Osteocyte (in vitro differentiated cells): ENCODE results near the gene NECAB3. TPM values are rescaled to one million over a fixed set of nuclear protein-coding genes. Genes with fewer than 3 reads are reported as not detected.

Experiments used
- DNase-seq: peaks from one replicate; pipeline ENCODE4 v3.0.0; 2021; ENCODE audit warnings: mixed read lengths; ENCODE audit not compliant: unreplicated experiment; ENCODE audit errors: extremely low spot score
- H3K27ac Mint-ChIP-seq: one replicate; pipeline ENCODE4 v1.8.0; 2021; ENCODE audit warnings: mild to moderate bottlenecking, mixed read lengths; ENCODE audit not compliant: unreplicated experiment
- H3K27me3 Mint-ChIP-seq: one replicate; pipeline ENCODE4 v1.8.0; 2021; ENCODE audit warnings: mixed read lengths; ENCODE audit not compliant: unreplicated experiment
- H3K36me3 Mint-ChIP-seq: one replicate; pipeline ENCODE4 v1.8.0; 2021; ENCODE audit warnings: mixed read lengths; ENCODE audit not compliant: unreplicated experiment
- H3K4me1 Mint-ChIP-seq: one replicate; pipeline ENCODE4 v1.8.0; 2021; ENCODE audit warnings: mixed read lengths; ENCODE audit not compliant: unreplicated experiment
- H3K4me3 Mint-ChIP-seq: one replicate; pipeline ENCODE4 v1.8.0; 2021; ENCODE audit warnings: mild to moderate bottlenecking, moderate library complexity, mixed read lengths; ENCODE audit not compliant: unreplicated experiment
- H3K9me3 Mint-ChIP-seq: one replicate; pipeline ENCODE4 v1.8.0; 2021; ENCODE audit warnings: mixed read lengths; ENCODE audit not compliant: unreplicated experiment
- total RNA-seq: library from RNA; stranded (reverse); gene quantifications from 2 replicates; pipeline ENCODE4 v1.2.1, GENCODE V29; 2021
- TF ChIP-seq, protein P1 (sequence below): fragments of 200-600 bp; sonication (generic); IDR thresholded peaks from 2 replicates; pipeline ENCODE4 v1.5.0; 2021; ENCODE audit warnings: antibody characterized with exemption, mild to moderate bottlenecking, moderate library complexity

Gene NECAB3
- total RNA-seq, 1 donor from 2014 or later: 29.1 TPM

DNA sequence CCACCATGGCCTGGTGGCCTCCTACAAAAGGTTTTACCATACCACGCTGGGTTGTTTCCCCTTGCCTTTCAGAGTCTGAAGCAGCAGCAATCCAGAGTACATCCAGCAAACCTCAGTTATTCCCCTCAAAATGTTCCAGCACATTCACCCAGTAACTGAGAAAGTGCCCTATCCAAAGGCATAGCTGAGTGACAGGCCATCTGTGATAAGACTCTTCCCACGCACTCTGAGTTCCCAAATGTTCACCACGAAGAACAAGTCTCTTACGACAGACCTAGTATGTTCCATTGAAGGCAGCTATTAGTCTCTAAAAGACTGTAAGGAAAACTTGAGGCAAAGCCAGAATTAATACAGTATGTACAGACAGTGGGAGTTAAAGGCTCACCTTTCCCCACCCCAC is 43.7 kb downstream of the NECAB3 start:
- H3K27ac Mint-ChIP-seq: no peak overlapping the region
- peaks cover 2% of the 10 kb centered on the region for H3K4me1 Mint-ChIP-seq
- no peak overlapping the region for H3K4me3 Mint-ChIP-seq
- TF ChIP-seq, protein P1, sequence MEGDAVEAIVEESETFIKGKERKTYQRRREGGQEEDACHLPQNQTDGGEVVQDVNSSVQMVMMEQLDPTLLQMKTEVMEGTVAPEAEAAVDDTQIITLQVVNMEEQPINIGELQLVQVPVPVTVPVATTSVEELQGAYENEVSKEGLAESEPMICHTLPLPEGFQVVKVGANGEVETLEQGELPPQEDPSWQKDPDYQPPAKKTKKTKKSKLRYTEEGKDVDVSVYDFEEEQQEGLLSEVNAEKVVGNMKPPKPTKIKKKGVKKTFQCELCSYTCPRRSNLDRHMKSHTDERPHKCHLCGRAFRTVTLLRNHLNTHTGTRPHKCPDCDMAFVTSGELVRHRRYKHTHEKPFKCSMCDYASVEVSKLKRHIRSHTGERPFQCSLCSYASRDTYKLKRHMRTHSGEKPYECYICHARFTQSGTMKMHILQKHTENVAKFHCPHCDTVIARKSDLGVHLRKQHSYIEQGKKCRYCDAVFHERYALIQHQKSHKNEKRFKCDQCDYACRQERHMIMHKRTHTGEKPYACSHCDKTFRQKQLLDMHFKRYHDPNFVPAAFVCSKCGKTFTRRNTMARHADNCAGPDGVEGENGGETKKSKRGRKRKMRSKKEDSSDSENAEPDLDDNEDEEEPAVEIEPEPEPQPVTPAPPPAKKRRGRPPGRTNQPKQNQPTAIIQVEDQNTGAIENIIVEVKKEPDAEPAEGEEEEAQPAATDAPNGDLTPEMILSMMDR: no peak
- H3K27me3 Mint-ChIP-seq: no peaks in the 10 kb centered on the region
- H3K36me3 Mint-ChIP-seq: peaks cover 40% of the 10 kb centered on the region
- DNase-seq: no peak
- no peaks in the 10 kb centered on the region for H3K9me3 Mint-ChIP-seq

DNA sequence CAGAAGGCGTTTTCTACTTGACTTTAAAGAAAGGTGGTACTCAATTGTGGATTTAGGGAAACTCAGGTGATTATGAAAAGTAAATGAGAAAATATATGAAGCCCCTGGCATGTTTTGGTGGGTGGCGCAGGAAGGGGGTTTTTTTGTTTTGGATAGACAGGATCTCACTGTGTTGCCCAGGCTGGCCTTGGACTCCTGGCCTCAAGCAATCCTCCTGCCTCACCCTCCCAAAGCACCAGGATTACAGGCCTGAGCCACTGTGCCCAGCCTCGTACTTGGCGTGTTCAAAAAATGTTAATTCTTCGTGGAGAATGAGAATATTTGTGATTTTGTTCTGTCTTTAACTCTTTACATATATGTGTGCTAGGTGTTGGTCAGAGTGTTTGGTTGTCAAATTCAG is 44.2 kb downstream of the NECAB3 start:
- Mint-ChIP-seq H3K4me3 (no peak overlapping the region), H3K36me3 (peaks cover 44% of the 10 kb centered on the region)

DNA sequence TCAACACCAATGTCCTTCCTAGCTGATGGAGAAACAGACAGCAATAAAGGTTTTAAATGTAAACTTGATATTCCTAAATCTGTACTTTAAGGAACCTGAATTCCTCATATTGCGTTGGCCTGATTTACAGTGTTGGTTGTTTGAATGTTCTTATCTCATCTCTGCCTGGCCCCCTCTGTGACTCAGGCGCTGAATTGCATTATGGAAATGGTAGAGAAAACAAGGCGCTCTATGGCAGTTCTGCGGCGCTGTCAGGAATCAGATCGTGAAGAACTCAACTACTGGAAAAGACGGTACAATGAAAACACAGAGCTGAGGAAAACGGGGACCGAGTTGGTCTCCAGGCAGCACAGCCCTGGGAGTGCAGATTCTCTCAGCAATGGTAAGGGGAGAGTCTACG is 44.7 kb downstream of the NECAB3 start:
- Mint-ChIP-seq H3K9me3 (no peaks in the 10 kb centered on the region), H3K4me3 (no peak overlapping the region), H3K27me3 (no peaks in the 10 kb centered on the region), H3K27ac (no peak overlapping the region), H3K4me1 (no peaks in the 10 kb centered on the region), H3K36me3 (peaks cover 45% of the 10 kb centered on the region)
- TF ChIP-seq, protein P1: no peak
- DNase-seq: no peak

More for the DNA sequence above, 44.2 kb downstream of the NECAB3 start:
- TF ChIP-seq, protein P1: no peak
- Mint-ChIP-seq H3K27ac (no peak overlapping the region), H3K4me1 (no peaks in the 10 kb centered on the region), H3K27me3 (no peaks in the 10 kb centered on the region), H3K9me3 (no peaks in the 10 kb centered on the region)
- no peak for DNase-seq

DNA sequence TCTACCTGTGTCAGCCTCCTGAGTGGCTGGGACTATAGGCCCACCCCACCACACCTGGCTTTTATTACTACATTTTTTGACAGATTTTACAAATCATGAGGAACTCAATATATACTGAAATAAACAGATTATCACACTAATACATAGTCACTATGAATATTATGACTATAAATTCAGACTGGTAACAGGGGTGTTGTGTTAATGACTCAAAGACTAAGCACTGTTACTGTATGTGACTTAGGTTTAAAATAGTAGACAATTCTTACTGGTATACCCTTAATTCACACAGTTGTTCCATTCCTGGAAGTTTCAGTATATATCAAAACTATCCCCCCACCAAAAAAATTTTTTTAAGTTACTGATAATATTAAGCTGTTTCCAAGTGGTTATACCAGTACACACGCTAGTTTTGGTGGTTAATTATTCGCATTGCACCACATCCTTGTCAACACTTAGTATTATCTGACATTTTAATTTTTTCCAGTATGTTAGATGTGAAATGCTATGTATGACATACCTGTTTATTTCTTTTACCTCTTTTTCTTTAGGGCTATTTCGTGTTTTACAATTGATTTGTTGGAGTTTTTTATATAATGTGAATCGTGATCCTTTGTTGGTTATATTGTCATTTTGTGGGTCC is 46.5 kb downstream of the NECAB3 start:
- no peak for DNase-seq
- Mint-ChIP-seq H3K27ac (no peak overlapping the region), H3K27me3 (no peaks in the 10 kb centered on the region), H3K36me3 (peaks cover 55% of the 10 kb centered on the region), H3K9me3 (no peaks in the 10 kb centered on the region), H3K4me1 (no peaks in the 10 kb centered on the region), H3K4me3 (no peak overlapping the region)
- TF ChIP-seq, protein P1: no peak

DNA sequence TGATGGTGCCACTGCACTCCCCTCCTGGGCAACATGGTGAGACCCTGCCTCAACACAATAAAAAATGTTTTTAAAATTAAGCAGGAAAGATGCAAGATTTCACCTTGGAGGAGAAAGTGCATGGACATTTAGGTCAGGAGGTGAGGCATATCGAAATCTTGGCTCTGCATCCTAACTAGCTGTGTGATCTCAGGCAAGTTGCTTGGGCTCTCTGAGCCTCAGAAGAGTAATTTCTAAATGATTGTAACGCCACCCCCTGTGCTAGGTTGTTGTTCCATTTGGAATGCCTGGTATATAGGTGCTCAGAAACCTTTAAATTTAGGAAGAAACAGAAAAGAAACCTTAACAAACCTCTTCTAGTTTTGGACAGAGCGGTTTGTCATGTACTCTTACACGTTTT is 48.0 kb downstream of the NECAB3 start:
- DNase-seq: no peak
- Mint-ChIP-seq H3K27me3 (no peaks in the 10 kb centered on the region), H3K36me3 (peaks cover 60% of the 10 kb centered on the region), H3K4me1 (no peaks in the 10 kb centered on the region), H3K9me3 (no peaks in the 10 kb centered on the region), H3K4me3 (no peak overlapping the region), H3K27ac (no peak overlapping the region)
- TF ChIP-seq, protein P1: no peak
